CD4-positive, alpha-beta T cell treated with Interleukin-6 for 4 hours (primary cell): ENCODE results near the gene CCDC57.
A peak's percentile ranks its signal among the peaks of the same experiment; 100 is the strongest.

ENCODE experiments used
- DNase-seq: peaks from one replicate; pipeline ENCODE4 v3.0.0-alpha.2; 2020; ENCODE audit warnings: mixed read lengths

CCDC57 gene

GRCh38 chr17:82088838-82089722 lies 123.6 kb downstream of the CCDC57 start:
- DNase-seq: peak; percentile 1

- no peak for DNase-seq
Observed at GRCh38 chr17:82087961-82088837, 124.4 kb downstream of the CCDC57 start.

GRCh38 chr17:82086941-82087906 lies 125.4 kb downstream of the CCDC57 start:
- no peak for DNase-seq

GRCh38 chr17:82085931-82086764 lies 126.5 kb downstream of the CCDC57 start:
- peak; percentile 1 for DNase-seq

GRCh38 chr17:82085031-82085861 lies 127.4 kb downstream of the CCDC57 start:
- peak; percentile 1 for DNase-seq

- no peak for DNase-seq
Observed at GRCh38 chr17:82084373-82085030, 128.1 kb downstream of the CCDC57 start.

- peak; percentile 0 for DNase-seq
Observed at GRCh38 chr17:82083533-82084359, 128.9 kb downstream of the CCDC57 start.

- DNase-seq: peak; percentile 0
Observed at GRCh38 chr17:82083009-82083408, 129.6 kb downstream of the CCDC57 start.

GRCh38 chr17:82082456-82082855 lies 130.2 kb downstream of the CCDC57 start:
- DNase-seq: no peak

GRCh38 chr17:82081966-82082365 lies 130.7 kb downstream of the CCDC57 start:
- no peak for DNase-seq

- no peak for DNase-seq
Observed at GRCh38 chr17:82081546-82081945, 131.1 kb downstream of the CCDC57 start.

- peak; percentile 1 for DNase-seq
Observed at GRCh38 chr17:82080789-82081464, 131.7 kb downstream of the CCDC57 start.

GRCh38 chr17:82080048-82080788 lies 132.4 kb downstream of the CCDC57 start:
- peak; percentile 1 for DNase-seq

- DNase-seq: peak; percentile 0
Observed at GRCh38 chr17:82079001-82079677, 133.5 kb downstream of the CCDC57 start.

- no peak for DNase-seq
Observed at GRCh38 chr17:82078433-82078832, 134.2 kb downstream of the CCDC57 start.

GRCh38 chr17:82077617-82078358 lies 134.9 kb downstream of the CCDC57 start:
- peak; percentile 0 for DNase-seq
